HEK293 (cell line): Measurements from ENCODE around the gene CENPH.

Experiments used
- HOXC10 ChIP-seq: sonication (generic); formaldehyde crosslinking; IDR thresholded peaks from 2 replicates; pipeline ENCODE4 v1.8.1; 2023; ENCODE audit warnings: mild to moderate bottlenecking, missing genetic modification reagents
- HOXD13 ChIP-seq: sonication (generic); formaldehyde crosslinking; IDR thresholded peaks from 2 replicates; pipeline ENCODE4 v1.8.0; 2022; ENCODE audit warnings: missing genetic modification reagents, borderline replicate concordance
- IKZF3 ChIP-seq: fragments of 450-650 bp; IDR thresholded peaks from 2 replicates; pipeline ENCODE4 v1.5.0; 2018; ENCODE audit warnings: missing biosample characterization, mild to moderate bottlenecking, missing genetic modification characterization, moderate library complexity
- KLF7 ChIP-seq: fragments of 450-650 bp; formaldehyde crosslinking; IDR thresholded peaks from 2 replicates; pipeline ENCODE4 v1.5.1; 2016; ENCODE audit warnings: missing biosample characterization, missing genetic modification characterization, borderline replicate concordance
- PRDM1 ChIP-seq: fragments of 450-650 bp; formaldehyde crosslinking; IDR thresholded peaks from 2 replicates; pipeline ENCODE4; 2016; ENCODE audit warnings: missing biosample characterization, missing genetic modification characterization
- SCRT1 ChIP-seq: fragments of 450-650 bp; formaldehyde crosslinking; IDR thresholded peaks from 2 replicates; pipeline ENCODE4 v1.5.1; 2016; ENCODE audit warnings: missing biosample characterization, missing genetic modification characterization, borderline replicate concordance
- SP7 ChIP-seq: fragments of 450-650 bp; formaldehyde crosslinking; IDR thresholded peaks from 2 replicates; pipeline ENCODE4 v1.5.1; 2016; ENCODE audit warnings: missing biosample characterization, missing genetic modification characterization
- YY1 ChIP-seq: fragments of 450-650 bp; formaldehyde crosslinking; IDR thresholded peaks from 2 replicates; pipeline ENCODE4 v1.5.1; 2018; ENCODE audit warnings: missing biosample characterization, missing genetic modification characterization
- ZBTB10 ChIP-seq: fragments of 450-650 bp; formaldehyde crosslinking; IDR thresholded peaks from 2 replicates; pipeline ENCODE4 v1.5.1; 2016; ENCODE audit warnings: missing biosample characterization, missing genetic modification characterization
- ZEB2 ChIP-seq: fragments of 450-650 bp; formaldehyde crosslinking; IDR thresholded peaks from 2 replicates; pipeline ENCODE4 v1.5.1; 2016; ENCODE audit warnings: missing biosample characterization, missing genetic modification characterization
- ZIC2 ChIP-seq: fragments of 450-650 bp; formaldehyde crosslinking; IDR thresholded peaks from 2 replicates; pipeline ENCODE4 v1.5.1; 2016; ENCODE audit warnings: missing biosample characterization, missing genetic modification characterization
- ZNF10 ChIP-seq: fragments of 450-650 bp; formaldehyde crosslinking; IDR thresholded peaks from 2 replicates; pipeline ENCODE4 v1.5.1; 2017; ENCODE audit warnings: missing biosample characterization, missing genetic modification characterization
- ZNF146 ChIP-seq: fragments of 450-650 bp; formaldehyde crosslinking; IDR thresholded peaks from 2 replicates; pipeline ENCODE4 v1.5.1; 2016; ENCODE audit warnings: missing biosample characterization, missing genetic modification characterization
- ZNF155 ChIP-seq: fragments of 450-650 bp; formaldehyde crosslinking; IDR thresholded peaks from 2 replicates; pipeline ENCODE4 v1.5.1; 2016; ENCODE audit warnings: missing biosample characterization, missing genetic modification characterization
- ZNF175 ChIP-seq: fragments of 450-650 bp; formaldehyde crosslinking; IDR thresholded peaks from 2 replicates; pipeline ENCODE4 v1.5.1; 2016; ENCODE audit warnings: missing biosample characterization, missing genetic modification characterization
- ZNF184 ChIP-seq: fragments of 450-650 bp; IDR thresholded peaks from 2 replicates; pipeline ENCODE4 v1.5.1; 2018; ENCODE audit warnings: missing biosample characterization, mild to moderate bottlenecking, missing genetic modification characterization
- ZNF202 ChIP-seq: fragments of 450-650 bp; formaldehyde crosslinking; IDR thresholded peaks from 2 replicates; pipeline ENCODE4 v1.5.1; 2016; ENCODE audit warnings: missing biosample characterization, missing genetic modification characterization, borderline replicate concordance
- ZNF239 ChIP-seq: fragments of 450-650 bp; formaldehyde crosslinking; IDR thresholded peaks from 2 replicates; pipeline ENCODE4 v1.5.1; 2016; ENCODE audit warnings: missing biosample characterization, missing genetic modification characterization
- ZNF248 ChIP-seq: fragments of 450-650 bp; formaldehyde crosslinking; IDR thresholded peaks from 2 replicates; pipeline ENCODE4 v1.5.1; 2017; ENCODE audit warnings: missing biosample characterization, missing genetic modification characterization
- ZNF292 ChIP-seq: fragments of 450-650 bp; formaldehyde crosslinking; IDR thresholded peaks from 2 replicates; pipeline ENCODE4 v1.5.1; 2016; ENCODE audit warnings: low read depth, missing biosample characterization, missing genetic modification characterization, borderline replicate concordance
- ZNF324 ChIP-seq: fragments of 450-650 bp; formaldehyde crosslinking; IDR thresholded peaks from 2 replicates; pipeline ENCODE4 v1.5.1; 2016; ENCODE audit warnings: missing biosample characterization, missing genetic modification characterization
- ZNF350 ChIP-seq: fragments of 450-650 bp; formaldehyde crosslinking; IDR thresholded peaks from 2 replicates; pipeline ENCODE4 v1.5.0; 2017; ENCODE audit warnings: missing biosample characterization, mild to moderate bottlenecking, missing genetic modification characterization
- ZNF354C ChIP-seq: fragments of 450-650 bp; formaldehyde crosslinking; IDR thresholded peaks from 2 replicates; pipeline ENCODE4 v1.5.1; 2016; ENCODE audit warnings: missing biosample characterization, missing genetic modification characterization, low read depth, borderline replicate concordance
- ZNF513 ChIP-seq: fragments of 450-650 bp; IDR thresholded peaks from 2 replicates; pipeline ENCODE4 v1.5.1; 2018; ENCODE audit warnings: missing biosample characterization, missing genetic modification characterization
- ZNF600 ChIP-seq: fragments of 450-650 bp; formaldehyde crosslinking; IDR thresholded peaks from 2 replicates; pipeline ENCODE4 v1.5.1; 2016; ENCODE audit warnings: missing biosample characterization, missing genetic modification characterization
- ZNF629 ChIP-seq: fragments of 450-650 bp; formaldehyde crosslinking; IDR thresholded peaks from 2 replicates; pipeline ENCODE4 v1.5.1; 2017; ENCODE audit warnings: missing biosample characterization, missing genetic modification characterization
- ZNF670 ChIP-seq: fragments of 450-650 bp; formaldehyde crosslinking; IDR thresholded peaks from 2 replicates; pipeline ENCODE4 v1.5.1; 2016; ENCODE audit warnings: missing biosample characterization, missing genetic modification characterization, low read depth
- ZSCAN23 ChIP-seq: fragments of 450-650 bp; formaldehyde crosslinking; IDR thresholded peaks from 2 replicates; pipeline ENCODE4 v1.5.1; 2016; ENCODE audit warnings: missing biosample characterization, missing genetic modification characterization
- ZSCAN30 ChIP-seq: fragments of 450-650 bp; IDR thresholded peaks from 2 replicates; pipeline ENCODE4 v1.5.1; 2018; ENCODE audit warnings: missing biosample characterization, mild to moderate bottlenecking, missing genetic modification characterization, moderate library complexity
- TF ChIP-seq, protein P1 (sequence below): fragments of 450-650 bp; formaldehyde crosslinking; IDR thresholded peaks from 2 replicates; pipeline ENCODE4 v1.5.1; 2017; ENCODE audit warnings: missing biosample characterization, missing genetic modification characterization
- TF ChIP-seq, protein P2 (sequence below): fragments of 450-650 bp; formaldehyde crosslinking; optimal IDR thresholded peaks from 2 replicates; pipeline ENCODE3; 2016; ENCODE audit warnings: missing biosample characterization, mild to moderate bottlenecking, missing genetic modification characterization
- TF ChIP-seq, protein P3 (sequence below): fragments of 450-650 bp; formaldehyde crosslinking; IDR thresholded peaks from 2 replicates; pipeline ENCODE4 v1.5.0; 2017; ENCODE audit warnings: missing biosample characterization, missing genetic modification characterization, borderline replicate concordance

CENPH gene

GRCh38 chr5:69166686-69167492 lies 22.5 kb upstream of the CENPH start, which contains the start of gene CCNB1 (continued):
- TF ChIP-seq ZNF513 (tag by site-specific recombination), result no peak
- no peak for TF ChIP-seq ZBTB10 (tag by site-specific recombination)
- TF ChIP-seq ZNF146, result no peak
- TF ChIP-seq, protein P1, sequence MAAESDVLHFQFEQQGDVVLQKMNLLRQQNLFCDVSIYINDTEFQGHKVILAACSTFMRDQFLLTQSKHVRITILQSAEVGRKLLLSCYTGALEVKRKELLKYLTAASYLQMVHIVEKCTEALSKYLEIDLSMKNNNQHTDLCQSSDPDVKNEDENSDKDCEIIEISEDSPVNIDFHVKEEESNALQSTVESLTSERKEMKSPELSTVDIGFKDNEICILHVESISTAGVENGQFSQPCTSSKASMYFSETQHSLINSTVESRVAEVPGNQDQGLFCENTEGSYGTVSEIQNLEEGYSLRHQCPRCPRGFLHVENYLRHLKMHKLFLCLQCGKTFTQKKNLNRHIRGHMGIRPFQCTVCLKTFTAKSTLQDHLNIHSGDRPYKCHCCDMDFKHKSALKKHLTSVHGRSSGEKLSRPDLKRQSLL (tag by site-specific recombination), result no peak
- peak; percentile 47 for TF ChIP-seq ZIC2
- TF ChIP-seq, protein P2, sequence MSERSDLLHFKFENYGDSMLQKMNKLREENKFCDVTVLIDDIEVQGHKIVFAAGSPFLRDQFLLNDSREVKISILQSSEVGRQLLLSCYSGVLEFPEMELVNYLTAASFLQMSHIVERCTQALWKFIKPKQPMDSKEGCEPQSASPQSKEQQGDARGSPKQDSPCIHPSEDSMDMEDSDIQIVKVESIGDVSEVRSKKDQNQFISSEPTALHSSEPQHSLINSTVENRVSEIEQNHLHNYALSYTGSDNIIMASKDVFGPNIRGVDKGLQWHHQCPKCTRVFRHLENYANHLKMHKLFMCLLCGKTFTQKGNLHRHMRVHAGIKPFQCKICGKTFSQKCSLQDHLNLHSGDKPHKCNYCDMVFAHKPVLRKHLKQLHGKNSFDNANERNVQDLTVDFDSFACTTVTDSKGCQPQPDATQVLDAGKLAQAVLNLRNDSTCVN (tag by site-specific recombination), result peak; percentile 30
- TF ChIP-seq ZNF600 (tag by site-specific recombination), result peak; percentile 91
- TF ChIP-seq ZNF10, result no peak
- TF ChIP-seq PRDM1, result peak; percentile 43; the same call in 1 of the 2 replicates
- TF ChIP-seq ZSCAN23 (tag by site-specific recombination), result no peak
- TF ChIP-seq ZNF324 (tag by site-specific recombination), result 0 out of 2 replicates have a peak, but pooled peaks have one; percentile 8
- no peak for TF ChIP-seq ZNF202 (tag by site-specific recombination)
- no peak for TF ChIP-seq SCRT1 (tag by site-specific recombination)
- TF ChIP-seq YY1 (tag by site-specific recombination), result no peak
- peak; percentile 69 for TF ChIP-seq ZEB2 (tag by site-specific recombination)
- no peak for TF ChIP-seq ZNF292 (tag by site-specific recombination)
- TF ChIP-seq ZNF155 (tag by site-specific recombination), result no peak
- TF ChIP-seq SP7 (tag by site-specific recombination), result peak; percentile 35; the same call in 1 of the 2 replicates
- no peak for TF ChIP-seq ZNF248 (tag by site-specific recombination)
- peak; percentile 32; the same call in 1 of the 2 replicates for TF ChIP-seq HOXD13 (CRISPR knock-in tag)
- TF ChIP-seq ZNF350 (tag by site-specific recombination), result no peak
- peak; percentile 9; the same call in 1 of the 2 replicates for TF ChIP-seq ZNF629 (tag by site-specific recombination)
- TF ChIP-seq, protein P3, sequence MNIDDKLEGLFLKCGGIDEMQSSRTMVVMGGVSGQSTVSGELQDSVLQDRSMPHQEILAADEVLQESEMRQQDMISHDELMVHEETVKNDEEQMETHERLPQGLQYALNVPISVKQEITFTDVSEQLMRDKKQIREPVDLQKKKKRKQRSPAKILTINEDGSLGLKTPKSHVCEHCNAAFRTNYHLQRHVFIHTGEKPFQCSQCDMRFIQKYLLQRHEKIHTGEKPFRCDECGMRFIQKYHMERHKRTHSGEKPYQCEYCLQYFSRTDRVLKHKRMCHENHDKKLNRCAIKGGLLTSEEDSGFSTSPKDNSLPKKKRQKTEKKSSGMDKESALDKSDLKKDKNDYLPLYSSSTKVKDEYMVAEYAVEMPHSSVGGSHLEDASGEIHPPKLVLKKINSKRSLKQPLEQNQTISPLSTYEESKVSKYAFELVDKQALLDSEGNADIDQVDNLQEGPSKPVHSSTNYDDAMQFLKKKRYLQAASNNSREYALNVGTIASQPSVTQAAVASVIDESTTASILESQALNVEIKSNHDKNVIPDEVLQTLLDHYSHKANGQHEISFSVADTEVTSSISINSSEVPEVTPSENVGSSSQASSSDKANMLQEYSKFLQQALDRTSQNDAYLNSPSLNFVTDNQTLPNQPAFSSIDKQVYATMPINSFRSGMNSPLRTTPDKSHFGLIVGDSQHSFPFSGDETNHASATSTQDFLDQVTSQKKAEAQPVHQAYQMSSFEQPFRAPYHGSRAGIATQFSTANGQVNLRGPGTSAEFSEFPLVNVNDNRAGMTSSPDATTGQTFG (tag by site-specific recombination), result no peak
- TF ChIP-seq ZNF239, result 0 out of 2 replicates have a peak, but pooled peaks have one; percentile 18
- TF ChIP-seq ZNF354C (tag by site-specific recombination), result no peak
- no peak for TF ChIP-seq ZNF670 (tag by site-specific recombination)
- TF ChIP-seq KLF7, result 0 out of 2 replicates have a peak, but pooled peaks have one; percentile 25
- TF ChIP-seq ZNF175 (tag by site-specific recombination), result no peak
- TF ChIP-seq ZSCAN30 (tag by site-specific recombination), result peak; percentile 48
- TF ChIP-seq ZNF184 (tag by site-specific recombination), result no peak
- TF ChIP-seq HOXC10 (CRISPR knock-in tag), result 0 out of 2 replicates have a peak, but pooled peaks have one; percentile 81
- no peak for TF ChIP-seq IKZF3
